HFF-Myc (cell line): ENCODE data around the gene CTRB1.

Experiments used
- DNase-seq: peaks from one replicate; pipeline ENCODE4 v3.0.0-alpha.2; 2011; ENCODE audit warnings: low read depth; ENCODE audit errors: extremely low read depth
- H3K4me3 ChIP-seq: replicated peaks from 2 replicates; pipeline ENCODE4 v1.5.1; 2011; ENCODE audit warnings: low read depth, mild to moderate bottlenecking, control low read depth, low read length
- TF ChIP-seq, protein P1 (sequence below): IDR thresholded peaks from 2 replicates; pipeline ENCODE4 v1.5.1; 2012; ENCODE audit warnings: mild to moderate bottlenecking, low read depth, low read length, control low read depth; ENCODE audit errors: missing control alignments

The CTRB1 gene

DNA sequence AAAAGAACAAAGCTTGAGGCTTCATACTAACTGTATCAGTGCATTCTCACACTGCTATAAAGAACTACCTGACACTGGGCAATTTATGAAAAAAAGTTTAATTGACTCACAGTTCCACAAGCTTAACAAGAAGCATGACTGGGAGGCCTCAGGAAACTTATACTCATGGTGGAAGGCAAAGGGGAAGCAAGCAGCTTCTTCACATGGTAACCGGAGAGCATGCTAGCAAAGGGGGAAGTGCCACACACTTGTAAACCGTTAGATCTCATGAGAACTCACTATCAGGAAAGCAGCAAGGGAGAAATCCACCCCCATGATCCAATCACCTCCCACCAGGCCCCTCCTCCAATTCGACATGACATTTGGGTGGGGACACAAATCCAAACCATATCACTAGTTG, 37.2 kb upstream of the CTRB1 start:
- H3K4me3 ChIP-seq = no peak overlapping the region
- no peak for DNase-seq
- TF ChIP-seq, protein P1, sequence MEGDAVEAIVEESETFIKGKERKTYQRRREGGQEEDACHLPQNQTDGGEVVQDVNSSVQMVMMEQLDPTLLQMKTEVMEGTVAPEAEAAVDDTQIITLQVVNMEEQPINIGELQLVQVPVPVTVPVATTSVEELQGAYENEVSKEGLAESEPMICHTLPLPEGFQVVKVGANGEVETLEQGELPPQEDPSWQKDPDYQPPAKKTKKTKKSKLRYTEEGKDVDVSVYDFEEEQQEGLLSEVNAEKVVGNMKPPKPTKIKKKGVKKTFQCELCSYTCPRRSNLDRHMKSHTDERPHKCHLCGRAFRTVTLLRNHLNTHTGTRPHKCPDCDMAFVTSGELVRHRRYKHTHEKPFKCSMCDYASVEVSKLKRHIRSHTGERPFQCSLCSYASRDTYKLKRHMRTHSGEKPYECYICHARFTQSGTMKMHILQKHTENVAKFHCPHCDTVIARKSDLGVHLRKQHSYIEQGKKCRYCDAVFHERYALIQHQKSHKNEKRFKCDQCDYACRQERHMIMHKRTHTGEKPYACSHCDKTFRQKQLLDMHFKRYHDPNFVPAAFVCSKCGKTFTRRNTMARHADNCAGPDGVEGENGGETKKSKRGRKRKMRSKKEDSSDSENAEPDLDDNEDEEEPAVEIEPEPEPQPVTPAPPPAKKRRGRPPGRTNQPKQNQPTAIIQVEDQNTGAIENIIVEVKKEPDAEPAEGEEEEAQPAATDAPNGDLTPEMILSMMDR = no peak

DNA sequence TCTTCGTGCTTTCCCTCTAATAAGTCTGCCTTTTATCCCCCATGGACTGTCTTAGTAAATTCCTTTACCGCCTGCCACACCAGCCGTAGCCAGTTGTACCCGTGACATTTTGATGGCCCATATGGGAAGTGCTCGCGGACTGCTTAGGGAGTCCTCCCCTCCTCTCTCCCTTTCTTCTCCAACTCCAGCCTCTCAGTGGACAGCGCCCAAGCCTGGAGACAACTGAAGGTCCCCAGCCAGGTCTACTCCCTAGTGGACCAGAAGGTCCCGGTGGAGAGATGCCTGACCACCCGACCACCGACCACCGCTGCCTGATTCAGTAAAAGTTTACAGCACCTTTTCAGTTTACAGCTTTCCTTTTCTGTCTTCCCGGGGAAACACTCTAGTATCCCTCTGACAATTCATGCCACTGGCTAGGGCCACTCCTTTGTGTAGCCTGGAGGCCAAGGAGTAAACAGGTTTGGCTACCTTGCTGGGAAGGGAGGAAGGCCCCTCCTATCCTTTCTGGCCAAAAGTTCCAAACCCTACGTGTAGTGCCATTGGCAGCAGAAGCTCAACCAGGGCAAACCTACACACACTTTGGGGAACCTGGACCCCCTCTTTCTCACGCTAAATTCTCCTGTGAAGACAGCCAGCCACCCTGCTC, 29.8 kb upstream of the CTRB1 start:
- DNase-seq = no peak
- TF ChIP-seq, protein P1 = no peak
- H3K4me3 ChIP-seq = no peak overlapping the region

DNA sequence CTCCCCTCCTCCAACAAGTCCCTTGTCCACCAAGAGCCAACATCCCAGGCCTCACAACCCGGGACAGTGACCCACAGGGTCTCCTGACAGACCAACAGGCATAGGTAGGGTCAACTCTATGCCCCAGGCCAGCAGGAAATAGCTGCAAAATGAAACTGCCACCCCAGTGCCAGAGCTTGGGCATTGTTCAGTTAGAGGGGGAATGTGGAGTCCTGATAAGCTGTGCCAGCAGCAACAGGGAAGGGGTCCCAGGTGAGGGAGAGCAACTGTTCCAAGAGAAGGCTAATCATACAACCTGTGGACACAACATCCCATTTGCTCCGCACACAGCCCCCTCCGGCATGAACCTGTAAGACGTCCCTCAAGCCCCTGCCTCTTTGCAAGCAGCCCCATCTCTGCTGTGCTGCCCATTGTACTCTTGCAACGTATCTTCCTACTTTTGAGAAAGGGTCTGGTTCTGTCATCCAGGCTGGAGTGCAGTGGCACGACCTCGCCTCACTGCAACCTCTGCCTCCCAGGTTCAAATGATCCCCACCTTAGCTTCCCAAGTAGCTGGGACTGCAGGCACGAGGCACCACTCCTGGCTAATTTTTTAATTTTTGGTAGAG, 29.0 kb upstream of the CTRB1 start:
- no peak for DNase-seq
- TF ChIP-seq, protein P1 = no peak
- H3K4me3 ChIP-seq = no peak overlapping the region

DNA sequence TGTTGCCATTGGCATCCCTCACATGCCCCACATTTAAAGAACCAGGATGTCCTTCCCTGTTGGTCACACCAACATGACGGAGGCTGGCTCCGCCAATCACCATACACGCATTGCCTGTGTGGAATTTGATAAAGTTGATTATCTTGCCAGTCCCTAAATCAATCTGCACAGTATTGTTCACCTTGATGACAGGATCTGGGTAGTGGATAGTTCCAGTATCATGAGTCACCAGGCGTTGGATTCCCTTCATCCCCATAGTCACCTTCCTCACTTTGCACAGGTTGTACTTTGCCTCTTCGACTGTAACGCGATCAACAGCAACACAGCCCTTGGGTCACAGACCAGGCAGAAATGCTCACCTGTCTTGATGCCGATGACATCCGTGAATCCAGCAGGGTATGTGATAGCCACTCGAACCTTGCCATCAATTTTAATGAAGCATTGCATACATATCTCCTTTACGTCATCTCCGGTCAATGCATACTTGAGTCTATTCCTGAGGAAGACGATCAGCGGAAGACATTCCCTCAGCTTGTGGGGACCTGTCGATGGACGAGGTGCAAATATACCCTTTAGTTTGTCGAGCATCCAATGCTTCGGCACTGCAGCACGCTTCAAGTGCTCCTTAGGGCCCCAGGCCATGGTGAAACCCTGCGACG, 26.1 kb upstream of the CTRB1 start:
- TF ChIP-seq, protein P1 = no peak
- DNase-seq = no peak
- no peak overlapping the region for H3K4me3 ChIP-seq

DNA sequence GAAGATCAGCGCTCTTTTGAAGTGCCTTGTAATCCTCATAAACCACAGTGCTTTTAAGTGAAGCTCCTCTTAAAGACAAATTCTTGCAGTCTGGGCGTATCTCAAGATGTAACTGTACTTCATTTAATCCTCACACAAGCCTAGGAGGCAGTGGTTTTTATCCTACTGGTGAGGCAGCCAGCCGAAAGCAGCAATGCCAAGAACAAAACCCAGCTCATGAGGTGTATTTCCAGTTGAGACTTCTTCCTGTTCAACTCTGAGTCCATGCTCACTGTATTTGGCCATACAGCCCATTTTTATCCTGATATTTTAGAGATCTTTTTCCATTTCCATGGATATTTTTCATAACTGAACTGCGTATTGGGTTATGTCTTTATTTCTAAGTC, 25.5 kb upstream of the CTRB1 start:
- TF ChIP-seq, protein P1 = no peak
- H3K4me3 ChIP-seq = no peak overlapping the region
- no peak for DNase-seq

DNA sequence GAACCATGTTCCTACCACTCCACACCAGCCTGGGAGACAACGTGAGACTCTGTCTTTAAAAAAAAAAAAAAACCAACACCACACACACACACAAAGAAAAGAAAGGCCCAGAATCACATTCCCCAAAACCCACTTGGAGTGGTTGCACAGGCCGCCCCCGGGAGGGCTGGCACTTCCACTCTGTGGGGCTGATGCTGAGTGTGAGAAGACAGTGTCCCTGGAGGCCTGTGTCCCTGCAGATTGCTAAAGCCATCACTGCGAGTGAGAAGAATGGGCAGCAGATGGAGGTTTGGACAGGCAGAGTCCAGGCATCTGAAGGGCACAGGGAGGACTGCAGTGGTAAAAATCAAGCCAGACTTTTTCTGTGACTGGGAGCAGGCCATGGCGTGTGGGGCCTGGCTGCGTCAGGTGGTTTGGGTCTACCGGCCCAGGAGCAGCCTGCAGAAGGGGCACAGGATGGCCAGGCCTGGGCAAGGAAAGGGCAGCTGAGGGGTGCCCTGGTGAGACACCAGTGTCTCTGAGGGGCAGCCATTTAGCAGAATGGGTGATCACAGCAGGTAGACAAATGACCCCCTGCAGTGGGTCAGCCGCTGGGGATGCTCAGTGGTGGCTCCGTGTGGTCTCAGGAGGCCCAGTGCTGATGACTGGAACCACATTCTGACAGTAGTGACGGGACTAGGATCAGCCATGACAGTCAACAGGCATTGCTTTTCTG, 24.9 kb upstream of the CTRB1 start:
- H3K4me3 ChIP-seq = no peak overlapping the region
- TF ChIP-seq, protein P1 = no peak
- no peak for DNase-seq
